Measurements from ENCODE around the gene RASSF1. TPM values are rescaled to one million over a fixed set of nuclear protein-coding genes. Genes with fewer than 3 reads are reported as not detected.

RASSF1 gene
- total and polyA plus RNA-seq, 2 of the 13 experiments (the other 11 are each of a cell fraction or from before 2014, with no cell fraction given), result 10.2 to 27.5 TPM

- TF ChIP-seq ZNF512B (CRISPR knock-in tag; IDR thresholded peaks at IDR 0.05; ENCODE audit: borderline replicate concordance), result 0 out of 2 replicates have a peak, but pooled peaks have one; percentile 21
- TF ChIP-seq ZNF589 (CRISPR knock-in tag; conservative IDR thresholded peaks at IDR 0.05), result peak; percentile 66; the same call in 1 of the 2 replicates
- TF ChIP-seq CEBPB (IDR thresholded peaks at IDR 0.05; ENCODE audit: borderline replicate concordance, low read depth, low read length), result no peak
- TF ChIP-seq NFYC (CRISPR knock-in tag; IDR thresholded peaks at IDR 0.05), result peak; percentile 48; the same call in 1 of the 2 replicates
- peak; percentile 86 for TF ChIP-seq POLR2AphosphoS5 (IDR thresholded peaks at IDR 0.05; ENCODE audit: low read depth, low read length)
- no peak for TF ChIP-seq SRF (IDR thresholded peaks at IDR 0.05; ENCODE audit: low read depth, low read length)
- TF ChIP-seq MYPOP (CRISPR knock-in tag; IDR thresholded peaks at IDR 0.05), result peak; percentile 75; the same call in 1 of the 2 replicates
- 0 out of 2 replicates have a peak, but pooled peaks have one; percentile 11 for TF ChIP-seq NCOA2 (CRISPR knock-in tag; IDR thresholded peaks at IDR 0.05)
- 0 out of 2 replicates have a peak, but pooled peaks have one; percentile 18 for TF ChIP-seq ZNF296 (CRISPR knock-in tag; conservative IDR thresholded peaks at IDR 0.05)
- peak; percentile 87 for TF ChIP-seq ZNF564 (CRISPR knock-in tag; IDR thresholded peaks at IDR 0.05)
- TF ChIP-seq GMEB1 (CRISPR knock-in tag; IDR thresholded peaks at IDR 0.05; ENCODE audit: borderline replicate concordance), result peak; percentile 99
- no peak for TF ChIP-seq CAMTA2 (CRISPR knock-in tag; IDR thresholded peaks at IDR 0.05; ENCODE audit: borderline replicate concordance)
- peak; percentile 92 for TF ChIP-seq TAF1 (CRISPR knock-in tag; IDR thresholded peaks at IDR 0.05)
- peak; percentile 100 for TF ChIP-seq HCFC1 (IDR thresholded peaks at IDR 0.05; ENCODE audit: low read depth, low read length)
- TF ChIP-seq ZNF414 (CRISPR knock-in tag; IDR thresholded peaks at IDR 0.05), result no peak
Measured at GRCh38 chr3:50292159-50293078, 48.2 kb downstream of the RASSF1 start, which contains the start of gene IFRD2 (continued).
